Left lung (tissue), 10 donors: ENCODE data around the gene TLR2. TPM values are rescaled to one million over a fixed set of nuclear protein-coding genes. Genes with fewer than 3 reads are reported as not detected.

Experiments used
- ATAC-seq: fragments of 200-7000 bp; cut with Tn5 transposase; one replicate; pipeline ENCODE4 v1.9.1; 2020; ENCODE audit warnings: moderate library complexity
- DNase-seq, 4 donors: peaks; one replicate each; pipeline ENCODE4 v3.0.0-alpha.2; 2013 to 2020
- H3K27ac ChIP-seq, 2 donors: fragments of 200-600 bp; sonication (generic) in 1 of 2; one replicate each; pipeline versions ENCODE4 v1.5.0 to v1.8.0; 2020 to 2021
- H3K27me3 ChIP-seq, 2 donors: fragments of 200-600 bp; sonication (generic) in 1 of 2; one replicate each; pipeline versions ENCODE4 v1.5.0 to v1.8.0; 2020 to 2021
- H3K36me3 ChIP-seq, 2 donors: fragments of 200-600 bp; sonication (generic) in 1 of 2; one replicate each; pipeline versions ENCODE4 v1.5.0 to v1.8.0; 2020 to 2021
- H3K4me1 ChIP-seq, 2 donors: fragments of 200-600 bp; one replicate each; pipeline ENCODE4 v1.8.0; 2021
- H3K4me3 ChIP-seq, 2 donors: fragments of 200-600 bp; sonication (generic) in 1 of 2; one replicate each; pipeline versions ENCODE4 v1.5.0 to v1.8.0; 2020 to 2021; ENCODE audit warnings: mild to moderate bottlenecking in 1 of 2
- H3K9me3 ChIP-seq, 2 donors: fragments of 200-600 bp; sonication (generic) in 1 of 2; one replicate each; pipeline versions ENCODE4 v1.5.0 to v1.8.0; 2020 to 2021
- intact Hi-C, 2 donors: fragments of 100-400 bp; cut with DNase I; formaldehyde crosslinking; loops; one replicate each; pipeline versions ENCODE4 v1.11.2 to v1.14.2; 2022
- polyA plus RNA-seq, 6 donors: library from polyadenylated mRNA; unstranded; fragments of 120-200 nt; gene quantifications; one replicate each; pipeline ENCODE4 v1.2.1, GENCODE V29; 2013; ENCODE audit not compliant: insufficient read length in 6 of 6
- total RNA-seq, 2 donors: library from RNA; stranded (reverse); fragmentation: NEBNext Ultra II Directional; extraction: Animal tissue kit (Norgen Biotek cat#: 25700); gene quantifications; one replicate each; pipeline ENCODE4 v1.2.1, GENCODE V29; 2021
- TF ChIP-seq, protein P1 (sequence below), 2 donors: fragments of 200-600 bp; sonication (generic) in 1 of 2; IDR thresholded peaks; one replicate each; pipeline versions ENCODE4 v1.5.0 to v1.8.0; 2021; ENCODE audit warnings: antibody characterized with exemption in 2 of 2
- donor health status: DM: no; HTN: yes; CAD: no.
- donor health status: DM: no; HTN: no; CAD: no.

The TLR2 gene
- total and polyA plus RNA-seq, 8 donors: 19.5 to 170 (median 39.0) TPM

DNA sequence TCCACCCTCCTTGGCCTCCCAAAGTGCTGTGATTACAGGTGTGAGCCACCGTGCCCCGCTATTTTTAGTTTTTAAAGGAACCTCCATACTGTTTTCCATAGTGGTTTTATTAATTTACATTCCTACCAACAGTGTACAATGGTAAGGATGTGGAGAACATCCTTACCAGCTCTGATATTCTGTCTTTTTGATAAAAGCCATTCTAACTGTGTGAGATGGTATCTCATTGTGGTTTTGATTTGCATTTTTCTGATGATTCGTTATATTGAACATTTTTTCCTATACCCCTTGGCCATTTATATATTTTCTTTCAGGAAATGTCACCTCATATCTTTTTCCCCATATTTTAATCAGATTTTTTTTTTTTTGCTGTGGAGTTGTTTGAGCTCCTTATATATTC is 14.2 kb upstream of the TLR2 start:
- TF ChIP-seq, protein P1, sequence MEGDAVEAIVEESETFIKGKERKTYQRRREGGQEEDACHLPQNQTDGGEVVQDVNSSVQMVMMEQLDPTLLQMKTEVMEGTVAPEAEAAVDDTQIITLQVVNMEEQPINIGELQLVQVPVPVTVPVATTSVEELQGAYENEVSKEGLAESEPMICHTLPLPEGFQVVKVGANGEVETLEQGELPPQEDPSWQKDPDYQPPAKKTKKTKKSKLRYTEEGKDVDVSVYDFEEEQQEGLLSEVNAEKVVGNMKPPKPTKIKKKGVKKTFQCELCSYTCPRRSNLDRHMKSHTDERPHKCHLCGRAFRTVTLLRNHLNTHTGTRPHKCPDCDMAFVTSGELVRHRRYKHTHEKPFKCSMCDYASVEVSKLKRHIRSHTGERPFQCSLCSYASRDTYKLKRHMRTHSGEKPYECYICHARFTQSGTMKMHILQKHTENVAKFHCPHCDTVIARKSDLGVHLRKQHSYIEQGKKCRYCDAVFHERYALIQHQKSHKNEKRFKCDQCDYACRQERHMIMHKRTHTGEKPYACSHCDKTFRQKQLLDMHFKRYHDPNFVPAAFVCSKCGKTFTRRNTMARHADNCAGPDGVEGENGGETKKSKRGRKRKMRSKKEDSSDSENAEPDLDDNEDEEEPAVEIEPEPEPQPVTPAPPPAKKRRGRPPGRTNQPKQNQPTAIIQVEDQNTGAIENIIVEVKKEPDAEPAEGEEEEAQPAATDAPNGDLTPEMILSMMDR (IDR thresholded peaks at IDR 0.05): no peak
- no peak for DNase-seq

DNA sequence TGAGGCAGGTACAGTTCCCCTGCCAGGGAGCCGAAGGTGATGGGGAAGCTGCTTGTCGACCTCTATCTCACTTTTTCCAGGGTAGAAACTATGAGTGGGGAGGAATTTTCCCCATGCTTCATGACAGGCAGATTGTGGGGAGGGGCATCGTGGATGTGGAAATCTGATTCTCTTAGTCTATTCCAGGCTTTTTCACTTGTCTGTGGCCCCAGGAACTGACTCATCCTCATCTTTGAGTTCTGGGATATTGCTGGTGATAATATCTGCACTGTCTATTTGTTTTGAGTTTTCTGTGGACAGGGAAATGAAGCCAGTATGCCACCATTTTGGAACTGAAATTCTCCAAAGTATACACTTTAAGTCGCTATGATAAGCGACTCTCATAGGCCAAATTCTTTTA is 7.6 kb upstream of the TLR2 start:
- no peak overlapping the region for H3K4me3 ChIP-seq
- intact Hi-C loops: no loop called here
- peak overlapping the region in 1 of 2 donors; percentile 14 for H3K27ac ChIP-seq
- DNase-seq (no peak), ATAC-seq (no peak)
- H3K36me3 ChIP-seq: no peaks in the 10 kb centered on the region
- TF ChIP-seq, protein P1 (IDR thresholded peaks at IDR 0.05): no peak
- H3K27me3 ChIP-seq: no peaks in the 10 kb centered on the region
- H3K4me1 ChIP-seq: peaks cover 0 to 30% of the 10 kb centered on the region in 2 donors
- H3K9me3 ChIP-seq: peaks cover 0 to 10% of the 10 kb centered on the region in 2 donors

More for the DNA sequence above, 14.2 kb upstream of the TLR2 start:
- H3K36me3 ChIP-seq: no peaks in the 10 kb centered on the region
- no peaks in the 10 kb centered on the region for H3K27me3 ChIP-seq
- no peak overlapping the region for H3K27ac ChIP-seq
- no peak overlapping the region for H3K4me3 ChIP-seq
- no peak for ATAC-seq
- no peaks in the 10 kb centered on the region for H3K4me1 ChIP-seq
- H3K9me3 ChIP-seq: peaks cover 0 to 3% of the 10 kb centered on the region in 2 donors
- intact Hi-C loops: no loop called here

DNA sequence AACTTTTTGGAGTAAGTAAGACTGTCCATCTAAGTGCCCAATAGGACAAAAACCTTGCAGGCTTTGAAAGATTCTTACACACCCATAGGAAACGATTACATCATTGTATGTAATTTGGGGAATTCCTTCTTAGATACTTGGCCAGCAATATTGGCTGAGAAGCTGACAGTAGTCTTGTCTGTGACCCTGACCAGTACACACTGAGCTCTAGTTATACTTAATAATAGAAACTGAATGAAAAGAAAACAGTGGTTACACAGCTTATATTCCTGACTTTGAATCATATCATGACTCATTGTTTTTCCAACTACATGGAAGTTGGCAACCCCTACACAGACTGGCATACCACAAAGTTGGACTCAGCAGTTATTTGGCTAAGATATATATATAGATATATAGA is 7.1 kb upstream of the TLR2 start:
- TF ChIP-seq, protein P1 (IDR thresholded peaks at IDR 0.05): no peak
- Histone ChIP-seq H3K36me3 (no peaks in the 10 kb centered on the region), H3K27ac (peak overlapping the region in 1 of 2 donors; percentile 14), H3K4me3 (no peak overlapping the region), H3K4me1 (peaks cover 0 to 30% of the 10 kb centered on the region in 2 donors), H3K27me3 (no peaks in the 10 kb centered on the region), H3K9me3 (peaks cover 0 to 10% of the 10 kb centered on the region in 2 donors)
- DNase-seq: no peak
- ATAC-seq: peak; percentile 86
- intact Hi-C loops: no loop called here

DNA sequence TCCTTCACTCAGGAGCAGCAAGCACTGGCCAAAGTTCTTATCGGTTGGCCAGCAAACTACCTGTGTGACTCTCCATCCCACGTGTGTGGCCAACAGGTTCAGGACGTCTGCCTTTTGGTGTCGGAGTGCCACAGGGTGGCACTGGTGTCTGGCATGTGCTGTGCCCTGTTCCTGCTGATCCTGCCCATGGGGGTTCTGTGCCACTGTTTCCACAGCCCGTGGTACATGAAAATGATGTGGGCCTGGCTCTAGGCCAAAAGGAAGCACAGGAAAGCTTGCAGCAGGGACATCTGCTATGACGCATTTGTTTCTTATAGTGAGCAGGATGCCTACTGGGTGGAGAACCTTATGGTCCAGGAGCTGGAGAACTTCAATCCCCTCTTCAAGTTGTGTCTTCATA is 4.6 kb upstream of the TLR2 start:
- Histone ChIP-seq H3K27me3 (peaks cover 0 to 12% of the 10 kb centered on the region in 2 donors), H3K9me3 (peaks cover 0 to 10% of the 10 kb centered on the region in 2 donors), H3K4me1 (peaks cover 3 to 48% of the 10 kb centered on the region in 2 donors), H3K36me3 (no peaks in the 10 kb centered on the region), H3K27ac (peak overlapping the region in 1 of 2 donors; percentile 60), H3K4me3 (no peak overlapping the region)
- ATAC-seq: no peak
- intact Hi-C loops: no loop called here
- TF ChIP-seq, protein P1 (IDR thresholded peaks at IDR 0.05): no peak
- DNase-seq: no peak

DNA sequence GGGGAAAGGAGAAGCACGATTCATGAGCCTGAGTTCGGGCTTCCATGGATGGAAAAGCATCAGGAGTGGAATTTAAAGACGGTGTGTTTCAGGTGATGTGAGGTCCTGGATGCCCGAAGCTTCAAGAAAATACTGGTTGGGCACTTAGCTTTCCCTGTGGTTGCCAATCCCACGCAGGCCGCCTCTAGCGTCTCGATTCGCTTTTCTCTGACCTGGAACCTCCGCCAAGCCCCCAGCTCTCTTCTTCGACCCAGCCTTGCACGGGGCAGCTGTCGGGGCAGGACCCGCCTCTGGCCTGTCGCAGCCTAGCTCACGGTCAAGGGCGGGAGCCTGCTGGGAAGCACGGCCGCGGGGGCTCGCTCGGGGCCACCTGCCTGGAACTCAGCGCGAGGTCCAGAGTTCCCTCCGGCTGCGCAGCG is 308 bp upstream of the TLR2 start:
- Histone ChIP-seq H3K27ac (peak overlapping the region; percentile 72 to 97), H3K4me3 (peak overlapping the region; percentile 71 to 84), H3K36me3 (peaks cover 0 to 17% of the 10 kb centered on the region in 2 donors), H3K27me3 (peaks cover 0 to 16% of the 10 kb centered on the region in 2 donors), H3K9me3 (peaks cover 0 to 13% of the 10 kb centered on the region in 2 donors), H3K4me1 (peaks cover 3 to 40% of the 10 kb centered on the region in 2 donors)
- ATAC-seq (no peak), DNase-seq (no peak)
- intact Hi-C loops: no loop called here
- TF ChIP-seq, protein P1 (IDR thresholded peaks at IDR 0.05): no peak
